Measurements from ENCODE around the gene TRIM74. TPM values are rescaled to one million over a fixed set of nuclear protein-coding genes. Genes with fewer than 3 reads are reported as not detected.
"Not testable (repeated sequence)": the region's sequence is repeated elsewhere in the genome, so short reads cannot be mapped to it uniquely, and the experiment has no call there.

Gene TRIM74
- total RNA-seq, 1 donor from 2014 or later: 1.7 TPM

- not testable (repeated sequence) for H3K27me3 Mint-ChIP-seq (ENCODE audit: unreplicated experiment); H3K4me3 Mint-ChIP-seq (ENCODE audit: unreplicated experiment); DNase-seq (ENCODE audit: extremely low spot score, unreplicated experiment); H3K9me3 Mint-ChIP-seq (ENCODE audit: unreplicated experiment); H3K27ac Mint-ChIP-seq (ENCODE audit: unreplicated experiment)
- Mint-ChIP-seq H3K36me3 (ENCODE audit: unreplicated experiment) (peaks cover 42% of the 10 kb centered on the region), H3K4me1 (ENCODE audit: unreplicated experiment) (peaks cover 24% of the 10 kb centered on the region)
Measured at GRCh38 chr7:72927791-72928190, 41.5 kb downstream of the TRIM74 start.

GRCh38 chr7:72925546-72926120 lies 43.6 kb downstream of the TRIM74 start:
- H3K4me3 Mint-ChIP-seq (ENCODE audit: unreplicated experiment): peak overlapping the region; percentile 98
- no peaks in the 10 kb centered on the region for H3K27me3 Mint-ChIP-seq (ENCODE audit: unreplicated experiment)
- no peak for DNase-seq (ENCODE audit: extremely low spot score, unreplicated experiment)
- no peak for TF ChIP-seq CTCF (IDR thresholded peaks at IDR 0.05)
- peaks cover 24% of the 10 kb centered on the region for H3K4me1 Mint-ChIP-seq (ENCODE audit: unreplicated experiment)
- H3K27ac Mint-ChIP-seq (ENCODE audit: unreplicated experiment): peak overlapping the region; percentile 89
- peaks cover 40% of the 10 kb centered on the region for H3K36me3 Mint-ChIP-seq (ENCODE audit: unreplicated experiment)
- H3K9me3 Mint-ChIP-seq (ENCODE audit: unreplicated experiment): no peaks in the 10 kb centered on the region

DNA sequence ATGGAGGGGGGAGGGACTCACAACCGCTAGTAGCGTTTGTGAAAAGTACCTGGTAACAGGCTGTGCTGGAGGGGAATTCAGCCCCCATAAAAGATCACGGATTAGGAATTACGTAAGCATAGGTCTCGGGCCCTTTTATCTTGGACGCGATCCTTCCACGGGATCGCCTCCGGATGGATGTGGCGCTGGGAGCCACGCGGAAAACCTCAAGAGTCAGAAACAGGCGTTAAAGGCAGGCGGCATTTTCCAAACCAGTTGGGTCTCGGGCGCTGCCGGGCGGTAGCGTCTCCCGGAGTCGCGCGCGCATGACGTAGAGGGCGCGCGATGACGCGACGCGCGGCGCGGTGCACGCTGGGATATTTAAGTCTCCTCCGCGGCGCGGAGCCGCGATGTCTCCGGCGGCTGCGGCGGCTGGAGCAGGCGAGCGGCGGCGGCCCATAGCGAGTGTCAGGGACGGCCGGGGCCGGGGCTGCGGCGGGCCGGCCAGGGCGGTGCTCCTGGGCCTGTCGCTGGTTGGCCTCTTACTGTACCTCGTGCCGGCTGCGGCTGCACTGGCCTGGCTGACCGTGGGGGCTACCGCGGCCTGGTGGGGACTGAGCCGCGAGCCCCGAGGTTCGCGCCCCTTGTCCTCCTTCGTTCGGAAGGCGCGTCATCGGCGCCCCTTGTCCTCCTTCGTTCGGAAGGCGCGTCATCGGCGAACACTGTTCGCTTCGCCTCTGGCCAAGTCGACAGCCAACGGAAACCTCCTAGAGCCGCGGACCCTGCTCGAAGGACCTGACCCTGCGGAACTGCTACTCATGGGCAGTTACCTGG lies 44.3 kb downstream of the TRIM74 start, which contains the start of gene POM121:
TSS of gene POM121 (plus strand) at position 363 of the 813 bp plus-strand sequence. CDS start at position 390, 27 bp downstream.
- TF ChIP-seq CTCF (IDR thresholded peaks at IDR 0.05): no peak
- peak within 1 kb of the TSS; percentile 99 for H3K27ac Mint-ChIP-seq (ENCODE audit: unreplicated experiment)
- peaks cover 25% of the 10 kb centered on the region for H3K4me1 Mint-ChIP-seq (ENCODE audit: unreplicated experiment)
- no peaks in the 10 kb centered on the region for H3K9me3 Mint-ChIP-seq (ENCODE audit: unreplicated experiment)
- peaks cover 34% of the 10 kb centered on the region for H3K36me3 Mint-ChIP-seq (ENCODE audit: unreplicated experiment)
- no peaks in the 10 kb centered on the region for H3K27me3 Mint-ChIP-seq (ENCODE audit: unreplicated experiment)
- H3K4me3 Mint-ChIP-seq (ENCODE audit: unreplicated experiment): peak within 1 kb of the TSS; percentile 98
- peak; percentile 94 for DNase-seq (ENCODE audit: extremely low spot score, unreplicated experiment)

DNA sequence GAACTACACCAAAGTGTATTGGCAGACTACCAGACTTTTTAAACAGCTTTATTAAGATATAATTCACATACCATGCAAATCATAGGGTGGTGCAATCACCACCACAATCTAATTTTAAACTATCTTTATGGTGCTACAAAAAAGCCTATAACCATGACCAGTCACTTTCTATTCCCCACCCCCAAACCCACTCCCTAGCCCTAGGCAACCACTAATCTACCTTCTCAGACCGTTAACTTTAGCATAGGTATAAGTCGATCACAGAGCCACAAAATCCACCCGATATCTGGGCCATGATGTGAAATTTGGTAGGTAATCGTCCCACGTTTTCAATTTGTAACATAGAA lies 44.9 kb downstream of the TRIM74 start:
- Mint-ChIP-seq H3K4me1 (ENCODE audit: unreplicated experiment) (peaks cover 31% of the 10 kb centered on the region), H3K9me3 (ENCODE audit: unreplicated experiment) (no peaks in the 10 kb centered on the region), H3K27ac (ENCODE audit: unreplicated experiment) (peak overlapping the region; percentile 99), H3K4me3 (ENCODE audit: unreplicated experiment) (peak overlapping the region; percentile 98), H3K27me3 (ENCODE audit: unreplicated experiment) (no peaks in the 10 kb centered on the region), H3K36me3 (ENCODE audit: unreplicated experiment) (peaks cover 29% of the 10 kb centered on the region)
- no peak for TF ChIP-seq CTCF (IDR thresholded peaks at IDR 0.05)
- DNase-seq (ENCODE audit: extremely low spot score, unreplicated experiment): no peak

DNA sequence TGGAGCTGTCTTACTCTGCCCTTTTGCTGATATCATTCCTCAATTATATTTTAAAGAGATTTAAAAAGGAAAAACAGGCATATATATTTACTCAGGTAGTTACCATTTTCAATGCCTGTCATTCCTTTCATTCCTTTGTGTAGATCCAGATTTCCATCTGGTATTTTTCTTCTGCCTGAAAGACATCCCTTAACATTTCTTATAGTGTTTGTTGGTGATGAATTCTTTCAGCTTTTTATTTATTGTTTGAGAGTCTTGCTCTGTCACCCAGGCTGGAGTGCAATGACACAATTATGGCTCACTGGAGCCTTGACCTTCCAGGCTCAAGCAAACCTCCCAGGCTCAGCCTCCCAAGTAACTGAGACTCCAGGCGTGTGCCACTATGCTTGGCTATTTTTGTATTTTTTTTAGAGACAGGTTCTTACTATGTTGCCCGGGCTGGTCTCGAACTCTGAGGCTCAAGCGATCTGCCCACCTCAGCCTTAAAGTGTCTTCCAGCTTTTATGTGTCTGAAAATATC lies 50.0 kb downstream of the TRIM74 start:
- H3K4me3 Mint-ChIP-seq (ENCODE audit: unreplicated experiment): no peak overlapping the region
- H3K36me3 Mint-ChIP-seq (ENCODE audit: unreplicated experiment): peaks cover 7% of the 10 kb centered on the region
- H3K9me3 Mint-ChIP-seq (ENCODE audit: unreplicated experiment): no peaks in the 10 kb centered on the region
- no peak for TF ChIP-seq CTCF (IDR thresholded peaks at IDR 0.05)
- peaks cover 16% of the 10 kb centered on the region for H3K4me1 Mint-ChIP-seq (ENCODE audit: unreplicated experiment)
- H3K27ac Mint-ChIP-seq (ENCODE audit: unreplicated experiment): peak overlapping the region; percentile 4
- no peaks in the 10 kb centered on the region for H3K27me3 Mint-ChIP-seq (ENCODE audit: unreplicated experiment)
- no peak for DNase-seq (ENCODE audit: extremely low spot score, unreplicated experiment)
